ENCODE data around the gene GALNTL6.

GALNTL6 gene

DNA sequence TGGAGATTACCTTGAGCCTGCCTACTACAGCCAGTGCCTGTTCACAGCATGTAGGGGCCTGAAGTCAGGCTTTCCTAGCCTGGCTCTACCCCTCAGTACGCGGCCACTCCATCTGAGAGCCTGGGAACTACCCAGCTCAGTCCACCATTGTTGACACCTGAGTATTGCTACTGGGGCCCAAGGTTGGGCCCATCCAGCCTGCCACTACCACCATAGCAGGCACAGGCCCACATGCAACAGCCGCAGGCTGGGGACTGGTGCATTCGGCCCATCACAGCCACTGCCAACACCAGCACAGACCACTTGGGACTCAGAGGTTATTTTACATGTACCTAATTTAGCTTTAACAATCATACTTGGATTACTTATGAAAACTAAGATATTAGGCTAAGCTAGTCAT is 314.0 kb downstream of the GALNTL6 start:
- DNase-seq: no peak

DNA sequence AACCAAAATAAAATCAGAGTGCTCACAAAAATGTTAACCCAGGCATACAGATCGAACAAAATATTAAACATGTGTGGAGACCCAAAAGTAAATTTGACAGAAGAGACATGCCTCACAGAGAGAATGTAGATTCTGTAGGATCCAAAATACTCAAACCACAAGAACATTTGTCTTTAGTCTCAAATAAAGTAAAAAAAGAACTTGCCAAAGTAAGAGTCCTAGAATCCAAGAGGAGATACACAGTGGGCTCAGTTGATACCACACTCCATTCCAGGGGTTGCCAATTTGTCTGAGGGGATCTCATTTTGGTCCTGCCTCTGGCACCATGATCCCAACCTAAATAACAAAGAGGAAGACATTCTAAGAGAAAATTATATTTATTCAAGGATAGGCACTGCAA is 316.4 kb downstream of the GALNTL6 start:
- DNase-seq: no peak

DNA sequence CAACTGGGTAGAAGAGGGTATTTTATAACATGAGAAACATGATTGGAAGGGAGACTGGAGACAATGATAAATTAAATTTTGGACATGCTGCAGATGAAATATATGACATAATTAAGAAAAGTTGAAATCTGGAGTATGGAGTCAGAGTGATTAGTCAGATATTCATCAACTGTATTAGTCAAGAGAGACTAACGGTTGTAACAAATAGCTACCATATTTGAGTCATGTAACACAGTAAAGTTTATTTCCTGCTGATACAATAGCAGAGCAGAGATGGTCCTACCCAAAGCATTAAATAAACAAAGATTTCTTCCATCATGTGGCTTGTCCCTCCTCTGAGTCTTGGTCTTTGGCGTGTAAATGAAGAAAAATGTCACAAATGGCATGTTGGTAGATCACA is 321.3 kb downstream of the GALNTL6 start:
- no peak for DNase-seq

DNA sequence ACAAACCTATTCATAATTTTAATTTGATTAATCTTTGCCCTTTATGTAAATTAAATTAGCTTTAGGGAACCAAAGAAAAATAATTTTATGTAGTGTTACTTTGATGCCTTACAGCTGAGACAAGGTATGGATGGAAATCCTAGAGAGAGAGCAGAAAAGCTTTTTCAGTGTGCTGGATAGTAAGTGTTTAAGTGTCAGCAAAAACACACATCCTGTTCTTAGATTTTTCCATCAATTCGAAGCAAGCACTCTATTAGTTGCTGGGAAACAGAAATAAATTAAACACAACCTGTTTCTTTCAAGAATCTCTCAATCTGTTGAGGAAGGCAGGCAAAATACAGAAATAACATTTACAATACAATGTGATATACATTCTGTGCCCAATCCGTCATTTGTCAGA is 327.8 kb downstream of the GALNTL6 start:
- DNase-seq: no peak

DNA sequence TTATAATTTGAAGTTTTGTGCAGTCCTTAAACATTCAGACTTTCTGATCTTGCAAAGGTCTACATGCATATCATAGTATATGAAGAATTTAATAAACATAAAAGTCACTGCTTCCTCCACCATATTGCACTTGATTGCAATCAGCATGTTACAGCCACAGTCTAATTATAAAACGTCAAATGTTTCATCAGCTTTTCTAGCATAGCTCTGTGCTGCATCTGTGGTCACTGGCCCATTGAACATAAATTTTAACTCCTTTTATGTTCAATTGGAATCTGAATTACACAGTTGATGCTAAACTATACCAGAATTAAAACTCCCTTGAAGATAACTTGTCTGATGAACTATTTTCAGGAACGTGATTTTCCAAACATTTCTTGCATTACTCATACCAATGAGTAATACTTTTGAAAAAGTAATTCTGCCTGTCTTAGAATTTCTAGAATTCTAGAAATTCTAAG is 329.1 kb downstream of the GALNTL6 start:
- DNase-seq: no peak

- no peak for DNase-seq
Measured at GRCh38 chr4:172143605-172144314, 330.6 kb downstream of the GALNTL6 start.

- no peak for DNase-seq
Measured at GRCh38 chr4:172147687-172148086, 334.5 kb downstream of the GALNTL6 start.

- DNase-seq: no peak
Measured at GRCh38 chr4:172149329-172149728, 336.1 kb downstream of the GALNTL6 start.

DNA sequence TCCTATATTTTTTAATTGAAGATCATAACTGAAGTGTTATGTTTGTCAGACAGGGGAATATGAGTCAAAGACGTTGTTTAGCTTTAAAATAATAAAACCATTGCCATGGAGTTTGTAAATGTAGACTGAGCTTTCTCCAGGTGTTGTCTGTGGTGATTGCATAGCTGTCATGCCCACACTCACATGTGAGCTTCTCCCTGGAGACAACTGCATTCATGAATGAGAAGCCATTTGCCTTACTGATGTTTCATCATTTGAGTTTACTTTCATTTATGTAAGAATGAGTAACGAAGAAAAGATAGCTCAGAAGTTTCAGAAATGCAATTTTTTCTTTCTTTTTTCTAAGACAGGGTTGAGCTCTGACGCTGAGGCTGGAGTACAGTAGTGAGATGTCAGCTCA is 339.1 kb downstream of the GALNTL6 start:
- DNase-seq: no peak

- no peak for DNase-seq
Measured at GRCh38 chr4:172153719-172154118, 340.5 kb downstream of the GALNTL6 start.

DNA sequence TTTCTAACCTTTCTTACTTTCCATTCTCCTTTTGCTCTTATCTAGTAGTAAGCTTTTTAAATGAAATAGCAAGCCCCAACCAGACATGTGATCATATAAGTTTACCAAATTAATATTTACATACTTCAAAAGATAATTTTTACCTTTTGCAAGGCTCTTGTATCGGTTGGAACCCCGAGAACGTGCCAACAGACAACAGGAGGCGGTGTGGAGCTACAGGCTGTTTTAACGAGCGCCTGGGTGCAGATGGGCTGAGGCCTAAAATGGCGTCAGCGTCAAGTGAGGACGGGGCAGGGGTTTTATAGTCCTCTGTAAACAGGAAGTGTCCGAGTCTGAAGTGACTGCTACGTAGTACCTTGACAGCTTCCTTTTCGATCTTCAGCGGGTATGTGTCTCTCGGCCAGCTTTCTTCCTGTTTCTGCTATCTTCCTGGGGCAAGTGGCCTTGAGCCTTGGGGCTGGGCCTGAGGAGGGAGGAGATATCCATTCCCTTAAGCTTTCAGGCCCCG is 342.7 kb downstream of the GALNTL6 start:
- no peak for DNase-seq

GRCh38 chr4:172157946-172158345 is 344.7 kb downstream of the GALNTL6 start:
- DNase-seq: no peak

GRCh38 chr4:172163215-172163614 is 350.0 kb downstream of the GALNTL6 start:
- no peak for DNase-seq

GRCh38 chr4:172168888-172169287 is 355.7 kb downstream of the GALNTL6 start:
- DNase-seq: no peak

- no peak for DNase-seq
Measured at GRCh38 chr4:172169871-172170270, 356.7 kb downstream of the GALNTL6 start.

GRCh38 chr4:172173206-172173605 is 360.0 kb downstream of the GALNTL6 start:
- no peak for DNase-seq

GRCh38 chr4:172177382-172177781 is 364.2 kb downstream of the GALNTL6 start:
- DNase-seq: no peak

DNA sequence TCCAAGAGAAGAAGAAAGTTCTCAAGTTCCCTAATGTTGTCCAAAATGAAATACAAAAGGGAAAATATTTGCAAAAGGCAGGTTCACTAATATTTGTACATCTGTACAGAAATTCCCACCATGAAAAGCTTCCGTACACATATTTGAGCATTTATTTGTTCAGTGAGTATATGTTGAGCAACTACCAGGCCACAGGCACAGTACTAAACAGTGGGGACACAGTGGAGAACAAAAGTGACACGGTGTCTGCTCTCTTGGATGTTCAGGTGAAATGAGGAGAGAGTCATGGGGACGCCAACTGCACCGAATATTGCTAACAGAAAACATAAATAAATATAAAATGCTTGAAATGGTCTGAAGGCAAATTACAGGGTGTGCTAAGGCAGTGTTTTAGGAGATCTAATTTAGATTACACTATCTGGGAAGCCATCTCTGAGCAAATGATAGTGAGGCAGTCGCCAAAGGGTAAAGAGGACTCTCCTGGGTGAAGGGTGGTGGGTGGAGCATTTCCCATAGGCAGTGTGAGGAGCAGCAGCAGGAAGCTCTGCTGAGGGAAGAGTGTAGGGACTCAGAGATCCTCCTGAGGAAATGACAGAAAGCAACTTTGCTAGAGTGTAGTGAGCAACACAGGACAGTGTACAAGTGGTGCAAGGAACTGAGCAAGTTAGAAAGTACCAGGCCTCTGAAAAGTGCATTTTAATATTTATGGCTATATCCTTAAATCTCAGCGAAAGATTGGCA is 375.2 kb downstream of the GALNTL6 start:
- DNase-seq: no peak

- DNase-seq: peak; percentile 12
Measured at GRCh38 chr4:172202480-172203076, 389.4 kb downstream of the GALNTL6 start.

DNA sequence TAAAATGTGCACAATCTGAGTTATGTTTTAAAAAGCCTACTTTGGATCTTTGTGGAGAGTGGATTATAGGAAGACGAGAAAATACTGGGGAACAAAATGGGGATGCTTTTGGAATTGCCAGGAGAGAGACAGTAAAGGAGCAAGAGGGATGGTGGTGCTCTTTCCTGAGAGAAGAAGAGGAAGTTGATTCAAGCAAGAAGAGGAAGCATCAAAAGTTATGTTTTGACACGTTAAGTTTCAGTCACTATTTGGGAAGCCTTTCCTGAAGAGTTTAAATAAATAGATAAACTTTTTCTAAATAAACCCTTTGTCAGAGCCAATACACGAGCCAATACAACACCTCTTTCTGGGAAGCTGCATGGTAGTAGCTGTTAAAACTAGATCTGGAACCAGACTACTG is 394.1 kb downstream of the GALNTL6 start:
- no peak for DNase-seq

- DNase-seq: no peak
Measured at GRCh38 chr4:172207886-172208285, 394.7 kb downstream of the GALNTL6 start.

GRCh38 chr4:172220679-172221078 is 407.5 kb downstream of the GALNTL6 start:
- DNase-seq: no peak

DNA sequence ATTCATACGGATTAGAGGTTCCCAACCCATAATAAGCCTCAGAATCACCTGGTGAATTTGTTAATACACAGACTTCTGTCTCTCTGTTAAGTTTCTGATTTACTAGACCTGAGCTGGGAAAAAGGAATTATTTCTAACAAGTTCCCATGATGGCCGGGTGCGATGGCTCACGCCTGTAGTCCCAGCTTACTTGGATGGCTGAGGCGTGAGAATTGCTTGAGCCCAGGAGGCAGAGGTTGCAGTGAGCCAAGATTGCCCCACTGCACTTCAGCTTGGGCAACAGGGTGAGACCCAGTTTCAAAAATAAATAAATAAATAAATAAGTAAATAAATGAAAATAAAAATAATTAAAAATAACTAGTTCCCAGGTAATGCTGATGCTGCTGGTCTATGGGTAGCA is 412.3 kb downstream of the GALNTL6 start:
- DNase-seq: no peak

DNA sequence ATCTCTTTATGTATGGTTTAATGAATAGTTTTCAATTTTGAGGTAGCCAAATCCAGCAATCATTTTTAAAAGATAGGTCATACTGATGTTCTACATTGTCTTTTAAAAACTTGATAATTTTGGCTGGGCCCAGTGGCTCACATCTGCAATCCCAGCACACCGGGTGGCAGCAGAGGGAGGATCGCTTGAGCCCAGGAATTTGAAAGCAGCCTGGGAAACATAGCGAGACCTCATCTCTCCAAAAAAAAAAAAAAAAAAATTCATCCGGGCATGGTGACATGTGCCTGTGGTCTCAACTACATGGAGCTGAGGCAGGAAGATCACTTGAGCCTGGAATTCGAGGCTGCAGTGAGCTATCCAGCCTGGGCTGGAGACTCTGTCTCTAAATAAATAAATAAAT is 419.8 kb downstream of the GALNTL6 start:
- no peak for DNase-seq

All from NCI-H2029 treated with DMSO at 0.1 percent for 48 hours (cell line).